Mesenchymal stem cell (in vitro differentiated cells and primary cell): ENCODE data around the gene NMD3.

ENCODE experiments used
- DNase-seq: peaks from one replicate; pipeline ENCODE4 v3.0.0-alpha.2; 2013
- H2AFZ ChIP-seq: one replicate; pipeline ENCODE4 v1.6.1; 2013; ENCODE audit warnings: low read depth, mild to moderate bottlenecking, control low read depth, inconsistent platforms, low read length, moderate library complexity
- H2AK5ac ChIP-seq: 2 replicates; pipeline ENCODE4 v1.6.1; 2013; ENCODE audit warnings: low read length, moderate library complexity, mild to moderate bottlenecking, inconsistent platforms; ENCODE audit not compliant: severe bottlenecking
- H2BK120ac ChIP-seq: one replicate; pipeline ENCODE4 v1.6.1; 2013; ENCODE audit warnings: low read depth, mild to moderate bottlenecking, inconsistent platforms, low read length, moderate library complexity
- H2BK12ac ChIP-seq, 2 experiments: one replicate each; pipeline ENCODE4 v1.6.1; 2013; ENCODE audit warnings: inconsistent platforms in 2 of 2, low read length in 2 of 2, mild to moderate bottlenecking in 2 of 2, moderate library complexity in 2 of 2, control low read depth in 1 of 2
- H2BK15ac ChIP-seq: one replicate; pipeline ENCODE4 v1.6.1; 2013; ENCODE audit warnings: mild to moderate bottlenecking, low read depth, inconsistent platforms; ENCODE audit not compliant: poor library complexity, severe bottlenecking
- H2BK5ac ChIP-seq: 2 replicates; pipeline ENCODE4 v1.6.1; 2013; ENCODE audit warnings: low read depth, mild to moderate bottlenecking, low read length, control low read depth, inconsistent platforms; ENCODE audit not compliant: poor library complexity, severe bottlenecking
- H3K14ac ChIP-seq, 2 experiments: one replicate each; pipeline ENCODE4 v1.6.1; 2013; ENCODE audit warnings: inconsistent platforms in 2 of 2, low read length in 2 of 2, control low read depth in 1 of 2, mild to moderate bottlenecking in 1 of 2, moderate library complexity in 1 of 2
- H3K18ac ChIP-seq, 2 experiments: one replicate each; pipeline ENCODE4 v1.6.1; 2013; ENCODE audit warnings: inconsistent platforms in 2 of 2, low read length in 2 of 2, control low read depth in 1 of 2, low read depth in 1 of 2, mild to moderate bottlenecking in 1 of 2
- H3K23ac ChIP-seq, 2 experiments: one replicate each; pipeline ENCODE4 v1.6.1; 2013; ENCODE audit warnings: inconsistent platforms in 2 of 2, low read length in 2 of 2, mild to moderate bottlenecking in 2 of 2, moderate library complexity in 2 of 2, control low read depth in 1 of 2
- H3K27ac ChIP-seq: 2 replicates; pipeline ENCODE4 v1.5.1; 2013; ENCODE audit warnings: mild to moderate bottlenecking, moderate library complexity, low read length, control low read depth, inconsistent platforms; ENCODE audit not compliant: poor library complexity, severe bottlenecking
- H3K27me3 ChIP-seq, 2 experiments: 2 replicates each; pipeline versions ENCODE4 v1.6.1 to v1.7.0; 2013; ENCODE audit warnings: low read length in 2 of 2, mild to moderate bottlenecking in 2 of 2, moderate library complexity in 2 of 2, control low read depth in 1 of 2, inconsistent platforms in 1 of 2; ENCODE audit not compliant: control insufficient read depth in 1 of 2, insufficient read depth in 1 of 2
- H3K36me3 ChIP-seq, 2 experiments: 2 replicates each; pipeline versions ENCODE4 v1.6.1 to v1.7.0; 2013; ENCODE audit warnings: low read length in 2 of 2, control low read depth in 1 of 2, inconsistent platforms in 1 of 2, low read depth in 1 of 2, mild to moderate bottlenecking in 1 of 2; ENCODE audit not compliant: insufficient read depth in 2 of 2, control insufficient read depth in 1 of 2
- H3K4ac ChIP-seq, 2 experiments: one replicate each; pipeline ENCODE4 v1.6.1; 2013; ENCODE audit warnings: inconsistent platforms in 2 of 2, low read length in 2 of 2, mild to moderate bottlenecking in 2 of 2, moderate library complexity in 2 of 2, control low read depth in 1 of 2, low read depth in 1 of 2
- H3K4me1 ChIP-seq: 2 replicates; pipeline ENCODE4 v1.6.1; 2013; ENCODE audit warnings: low read depth, low read length, control low read depth; ENCODE audit not compliant: control insufficient read depth, insufficient read depth
- H3K4me2 ChIP-seq: 2 replicates; pipeline ENCODE4 v1.6.1; 2013; ENCODE audit warnings: low read length, mild to moderate bottlenecking, inconsistent platforms; ENCODE audit not compliant: poor library complexity, severe bottlenecking
- H3K4me3 ChIP-seq, 2 experiments: 2 replicates each; pipeline versions ENCODE4 v1.5.1 to v1.7.0; 2013; ENCODE audit warnings: low read length in 2 of 2, mild to moderate bottlenecking in 2 of 2, control low read depth in 1 of 2, low read depth in 1 of 2; ENCODE audit not compliant: insufficient read depth in 1 of 2
- H3K79me1 ChIP-seq: replicated peaks from 2 replicates; pipeline ENCODE4 v1.6.1; 2013; ENCODE audit warnings: mild to moderate bottlenecking, control low read depth, low read length, inconsistent platforms; ENCODE audit not compliant: poor library complexity, severe bottlenecking
- H3K9ac ChIP-seq: 2 replicates; pipeline ENCODE4 v1.7.0; 2013; ENCODE audit warnings: mild to moderate bottlenecking, low read length, moderate library complexity
- H3K9me3 ChIP-seq: 2 replicates; pipeline ENCODE4 v1.7.0; 2013; ENCODE audit warnings: mild to moderate bottlenecking, low read length; ENCODE audit not compliant: control insufficient read depth
- H4K8ac ChIP-seq: one replicate; pipeline ENCODE4 v1.6.1; 2013; ENCODE audit warnings: inconsistent platforms, mild to moderate bottlenecking, low read length, moderate library complexity
- H4K91ac ChIP-seq: one replicate; pipeline ENCODE4 v1.6.1; 2013; ENCODE audit warnings: mild to moderate bottlenecking, low read length, inconsistent platforms
- WGBS: methylation state at CpG from one replicate; pipeline ENCODE4 v1.1.7; 2013; ENCODE audit warnings: mixed read lengths; 5-methylcytosine and 5-hydroxymethylcytosine counted together

Gene NMD3

GRCh38 chr3:161199926-161200325 lies 21.2 kb upstream of the NMD3 start:
- H2AFZ ChIP-seq = no peak overlapping the region
- no peak overlapping the region for H3K27ac ChIP-seq
- no peak overlapping the region for H4K91ac ChIP-seq
- H2BK15ac ChIP-seq = no peak overlapping the region
- H3K4me3 ChIP-seq = no peak overlapping the region
- no peak overlapping the region for H3K9ac ChIP-seq
- H3K9me3 ChIP-seq = no peaks in the 10 kb centered on the region
- no peak overlapping the region for H2BK5ac ChIP-seq
- no peaks in the 10 kb centered on the region for H3K36me3 ChIP-seq
- H3K23ac ChIP-seq = no peak overlapping the region
- no peak overlapping the region for H3K14ac ChIP-seq
- no peak overlapping the region for H3K4me2 ChIP-seq
- no peak overlapping the region for H2BK12ac ChIP-seq
- H3K4ac ChIP-seq = no peak overlapping the region
- H3K27me3 ChIP-seq = no peaks in the 10 kb centered on the region
- DNase-seq = no peak
- no peak overlapping the region for H2BK120ac ChIP-seq
- H3K18ac ChIP-seq = no peak overlapping the region
- no peaks in the 10 kb centered on the region for H3K4me1 ChIP-seq
- H3K79me1 ChIP-seq = no peaks in the 10 kb centered on the region
- WGBS = 100% methylated on average over 2 of the region's 3 CpGs
- no peak overlapping the region for H4K8ac ChIP-seq
- H2AK5ac ChIP-seq = no peak overlapping the region

- Histone ChIP-seq H3K23ac (no peak overlapping the region), H3K79me1 (no peaks in the 10 kb centered on the region), H3K4me1 (no peaks in the 10 kb centered on the region), H3K18ac (no peak overlapping the region), H4K8ac (no peak overlapping the region), H3K4me2 (no peak overlapping the region), H3K27me3 (no peaks in the 10 kb centered on the region), H2BK120ac (no peak overlapping the region), H3K27ac (no peak overlapping the region), H2AFZ (no peak overlapping the region), H3K9me3 (no peaks in the 10 kb centered on the region), H3K4me3 (no peak overlapping the region), H3K4ac (no peak overlapping the region), H3K9ac (no peak overlapping the region), H2BK15ac (no peak overlapping the region), H2AK5ac (no peak overlapping the region), H3K14ac (no peak overlapping the region), H2BK12ac (no peak overlapping the region), H2BK5ac (no peak overlapping the region), H3K36me3 (no peaks in the 10 kb centered on the region), H4K91ac (no peak overlapping the region)
- no peak for DNase-seq
- WGBS = 88% methylated on average over 3 of the region's 4 CpGs
These were observed 17.5 kb upstream of the NMD3 start for GRCh38 chr3:161203485-161204098.

- H2BK12ac ChIP-seq = no peak overlapping the region
- H2BK15ac ChIP-seq = no peak overlapping the region
- H4K91ac ChIP-seq = peak overlapping the region; percentile 14
- H3K27me3 ChIP-seq = no peaks in the 10 kb centered on the region
- H3K36me3 ChIP-seq = no peaks in the 10 kb centered on the region
- H2AK5ac ChIP-seq = no peak overlapping the region
- no peak overlapping the region for H3K9ac ChIP-seq
- H4K8ac ChIP-seq = no peak overlapping the region
- no peak overlapping the region for H3K27ac ChIP-seq
- H3K14ac ChIP-seq = peak overlapping the region in 1 of 2 experiments; percentile 86
- H3K4ac ChIP-seq = no peak overlapping the region
- no peak overlapping the region for H3K4me2 ChIP-seq
- H2BK120ac ChIP-seq = no peak overlapping the region
- H3K4me1 ChIP-seq = peaks cover 1% of the 10 kb centered on the region
- H2BK5ac ChIP-seq = no peak overlapping the region
- WGBS = 92% methylated on average over 4 of the region's 4 CpGs
- no peak overlapping the region for H2AFZ ChIP-seq
- H3K18ac ChIP-seq = no peak overlapping the region
- no peak for DNase-seq
- no peak overlapping the region for H3K4me3 ChIP-seq
- H3K23ac ChIP-seq = peak overlapping the region in 1 of 2 experiments; percentile 89
- H3K79me1 ChIP-seq = no peaks in the 10 kb centered on the region
- H3K9me3 ChIP-seq = no peaks in the 10 kb centered on the region
These were observed 12.2 kb upstream of the NMD3 start for GRCh38 chr3:161208931-161209330.

GRCh38 chr3:161212171-161212771 lies 8.8 kb upstream of the NMD3 start:
- Histone ChIP-seq H3K79me1 (no peaks in the 10 kb centered on the region), H3K4me1 (peaks cover 1% of the 10 kb centered on the region), H3K18ac (no peak overlapping the region), H3K9ac (no peak overlapping the region), H3K27me3 (no peaks in the 10 kb centered on the region), H3K9me3 (no peaks in the 10 kb centered on the region), H4K8ac (no peak overlapping the region), H2BK5ac (no peak overlapping the region), H3K4me2 (no peak overlapping the region), H2AK5ac (no peak overlapping the region), H3K4ac (no peak overlapping the region), H3K14ac (no peak overlapping the region), H2BK15ac (no peak overlapping the region), H2BK120ac (no peak overlapping the region), H3K27ac (no peak overlapping the region), H3K36me3 (no peaks in the 10 kb centered on the region), H2BK12ac (no peak overlapping the region), H2AFZ (peak overlapping the region; percentile 39), H4K91ac (no peak overlapping the region), H3K23ac (no peak overlapping the region), H3K4me3 (no peak overlapping the region)
- 61% methylated on average over 3 of the region's 3 CpGs for WGBS
- DNase-seq = no peak
